K562 treated with DMSO at 1 percent for 12 hours (cell line): ENCODE data around the gene DTYMK. TPM values are rescaled to one million over a fixed set of nuclear protein-coding genes. Genes with fewer than 3 reads are reported as not detected.

Experiments used
- total RNA-seq: library from RNA; unstranded; fragments of 300-600 nt; gene quantifications from 2 replicates; pipeline ENCODE4 v1.2.3, GENCODE V29; 2022; ENCODE audit not compliant: insufficient read depth

The DTYMK gene
- 99.0 and 131 TPM in 2 replicates for total RNA-seq

GRCh38 chr2:241686650-241687425 is at the start of gene DTYMK:
Gene DTYMK, minus strand, starts transcription at chr2:241686815. Its CDS starts 32 bp downstream, at chr2:241686783.

GRCh38 chr2:241734467-241735208 is 48.0 kb upstream of the DTYMK start, which contains the start of gene D2HGDH:
Gene D2HGDH, plus strand, starts transcription at chr2:241734630. Its CDS starts 595 bp downstream, at chr2:241735225.

GRCh38 chr2:241701399-241702154 is 15.0 kb upstream of the DTYMK start, which contains the start of gene ING5:
Gene ING5, plus strand, starts transcription at chr2:241702039. Its CDS starts 27 bp downstream, at chr2:241702066.

DNA sequence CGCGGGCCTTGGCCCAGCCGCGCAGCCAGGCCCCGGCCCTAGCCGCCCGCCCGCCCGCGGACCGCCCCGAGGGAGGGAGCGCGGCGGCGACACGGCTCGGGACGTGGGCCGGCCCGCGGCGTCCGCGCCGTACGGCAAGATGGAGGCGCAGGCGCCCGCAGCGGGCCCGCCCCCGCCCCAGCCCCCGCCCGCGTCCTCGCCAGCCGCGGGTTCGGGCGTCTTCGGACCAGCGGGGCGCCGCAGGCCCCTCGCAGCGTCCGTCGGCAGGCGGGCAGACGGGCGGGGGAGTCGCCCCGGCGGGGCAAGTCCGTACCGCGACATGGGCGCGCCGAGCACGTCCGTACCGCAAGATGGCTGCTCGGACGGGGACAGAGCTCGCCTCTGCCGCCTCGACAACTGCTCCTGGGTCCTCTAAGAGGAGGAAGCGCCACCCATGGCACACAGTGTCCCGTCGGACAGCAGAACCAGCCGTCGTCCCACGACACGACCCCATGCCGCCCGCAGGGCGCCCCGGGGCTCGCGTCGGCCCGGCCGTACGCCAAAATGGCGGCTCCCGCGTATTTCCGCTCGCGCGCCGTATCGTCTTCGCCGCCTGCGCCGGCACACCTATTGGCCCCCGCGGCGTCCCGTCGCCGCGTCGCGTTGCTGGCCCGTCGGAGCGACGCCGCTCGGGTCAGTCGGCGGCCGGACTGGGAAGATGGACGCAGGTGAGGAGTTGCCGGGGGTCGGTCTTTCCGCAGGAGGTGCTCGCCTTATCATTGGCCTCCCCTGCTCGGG is 49.4 kb downstream of the DTYMK start, which contains the start of the genes ATG4B and THAP4:
Gene ATG4B (plus strand): TSS at position 676 of the 777 bp plus-strand sequence. CDS start 22 bp downstream, at position 698.
Gene THAP4 (minus strand): TSS at position 141 of the 777 bp plus-strand sequence. CDS start 141 bp downstream, outside the sequence.

Other genes starting within 250 kb of the DTYMK start
- gene STK25, start 178.2 kb downstream of the DTYMK start, total RNA-seq: 72.7 and 78.1 TPM in 2 replicates
- 2.0 and 2.1 TPM in 2 replicates for gene BOK, start 128.1 kb downstream of the DTYMK start, total RNA-seq
- 34.7 and 35.5 TPM in 2 replicates for gene THAP4, start 49.7 kb downstream of the DTYMK start, total RNA-seq
- gene ATG4B, start 49.1 kb downstream of the DTYMK start, total RNA-seq: 54.4 and 62.5 TPM in 2 replicates
- 9.3 and 22.2 TPM in 2 replicates for gene ING5, start 15.2 kb upstream of the DTYMK start, total RNA-seq
- gene D2HGDH, start 47.8 kb upstream of the DTYMK start, total RNA-seq: 7.8 and 12.0 TPM in 2 replicates
- gene GAL3ST2, start 90.0 kb upstream of the DTYMK start, total RNA-seq: not detected in 2 replicates
- 0.56 and 1.8 TPM in 2 replicates for gene NEU4, start 122.4 kb upstream of the DTYMK start, total RNA-seq
- gene PDCD1, start 172.1 kb upstream of the DTYMK start, total RNA-seq: not detected in 2 replicates
- not detected in 2 replicates for gene RTP5, start 182.9 kb upstream of the DTYMK start, total RNA-seq